ENCODE measurements around the gene MSI2.

DNA sequence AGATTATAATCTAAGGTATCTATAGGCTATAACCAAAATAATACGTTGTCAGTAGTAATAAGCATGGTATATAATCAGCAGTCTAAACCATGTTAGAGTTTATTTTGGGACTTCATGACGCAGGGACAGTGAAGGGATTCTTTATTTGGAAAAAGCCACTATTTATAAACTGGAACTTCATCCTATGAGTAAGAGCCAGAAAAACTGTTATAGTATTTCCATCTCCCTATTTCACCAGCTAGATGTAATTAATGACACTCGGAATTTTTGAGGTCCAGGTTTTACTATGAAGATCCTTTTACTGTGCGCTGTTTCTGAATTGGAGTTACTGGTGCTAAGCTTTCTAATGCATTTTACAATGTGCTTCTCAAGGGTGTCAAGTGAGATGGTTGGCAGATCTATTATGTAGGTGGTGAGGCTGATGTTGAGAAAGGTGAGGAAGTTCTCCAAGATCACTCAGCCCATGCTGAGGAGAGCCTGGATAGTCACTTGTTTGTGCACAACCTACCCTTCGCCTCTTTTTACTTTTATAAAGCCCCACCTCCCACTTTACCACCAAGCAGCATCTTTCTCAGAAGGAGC lies 149.3 kb downstream of the MSI2 start:
- no peak for TF ChIP-seq POLR2A (IDR thresholded peaks at IDR 0.05; ENCODE audit: low read depth, low read length)
- TF ChIP-seq POLR2AphosphoS5 (IDR thresholded peaks at IDR 0.05; ENCODE audit: low read depth, low read length), result no peak
- no peak for TF ChIP-seq TAF1 (IDR thresholded peaks at IDR 0.05; ENCODE audit: borderline replicate concordance, low read depth, low read length)
